HCT116 (cell line): ENCODE data around the gene PIGX. TPM values are rescaled to one million over a fixed set of nuclear protein-coding genes. Genes with fewer than 3 reads are reported as not detected.

Experiments
- ATAC-seq: fragments of 200-7000 bp; cut with Tn5 transposase; 2 replicates; pipeline ENCODE4 v1.9.1; 2020; ENCODE audit warnings: mild to moderate bottlenecking, moderate library complexity
- BruUV-seq: library from RNA; stranded (reverse); fragments of 400-500 nt; replicated peaks from 2 replicates; lab custom pipeline; 2021; lab: Mats Ljungman, UMichigan
- CTCF ChIA-PET: fragments of 300-600 bp; sonication (Branson Sonifier 250); formaldehyde crosslinking; loops from one replicate; lab custom pipeline; 2021; ENCODE audit warnings: antibody characterized with exemption; lab: Charles Lee
- POLR2A ChIA-PET: fragments of 300-600, 350-600 bp; sonication (Branson Sonifier 250); formaldehyde crosslinking; loops from one replicate; lab custom pipeline; 2021; ENCODE audit warnings: antibody characterized with exemption; lab: Charles Lee
- RAD21 ChIA-PET, 2 experiments: fragments of 300-600 bp; sonication (Branson Sonifier 250); formaldehyde crosslinking; loops; one replicate each; lab custom pipeline; 2023; ENCODE audit warnings: low total read pairs in 2 of 2; ENCODE audit not compliant: uncharacterized antibody in 2 of 2, unreplicated experiment in 2 of 2, low non-redundant PET in 1 of 2; lab: Charles Lee
- DNase-seq: peaks from one replicate; pipeline ENCODE4 v3.0.0-alpha.2; 2010; ENCODE audit warnings: low read depth, low spot score
- H2AFZ ChIP-seq: fragments of 200-600 bp; shearing (Covaris generic), sonication (generic); 2 replicates; pipeline ENCODE4 v1.6.1; 2017; ENCODE audit warnings: low read depth, mixed run types, mixed read lengths, antibody characterized with exemption, low read length; ENCODE audit not compliant: poor library complexity, severe bottlenecking
- H3K27ac ChIP-seq: 2 replicates; pipeline ENCODE4 v1.5.1; 2012; ENCODE audit warnings: low read depth, low read length
- H3K27me3 ChIP-seq: fragments of 200-600 bp; sonication (generic); 2 replicates; pipeline ENCODE4 v1.6.1; 2016; ENCODE audit warnings: mixed run types, low read length, mixed read lengths; ENCODE audit not compliant: insufficient read depth
- H3K36me3 ChIP-seq, 2 experiments: fragments of 200-500 bp in 1 of 2; fragments of 200-600 bp in 1 of 2; sonication (Bioruptor generic) in 1 of 2; sonication (generic) in 1 of 2; 2 replicates each; pipeline versions ENCODE4 v1.5.1 to v1.6.1; 2014 to 2016; ENCODE audit warnings: low read length in 2 of 2, inconsistent platforms in 1 of 2, mixed read lengths in 1 of 2, mixed run types in 1 of 2; ENCODE audit not compliant: insufficient read depth in 2 of 2, control insufficient read depth in 1 of 2
- H3K4me1 ChIP-seq, 2 experiments: fragments of 200-600 bp in 1 of 2; sonication (generic) in 1 of 2; 2 replicates each; pipeline versions ENCODE4 v1.5.1 to v1.6.1; 2012 to 2017; ENCODE audit warnings: low read length in 2 of 2, inconsistent platforms in 1 of 2, mild to moderate bottlenecking in 1 of 2, mixed read lengths in 1 of 2, mixed run types in 1 of 2, moderate library complexity in 1 of 2; ENCODE audit not compliant: insufficient read depth in 2 of 2, control insufficient read depth in 1 of 2
- H3K4me2 ChIP-seq: fragments of 200-600 bp; sonication (generic); 2 replicates; pipeline ENCODE4 v1.6.1; 2017; ENCODE audit warnings: mixed run types, low read length, mixed read lengths
- H3K4me3 ChIP-seq, 2 experiments: fragments of 200-600 bp in 1 of 2; sonication (generic) in 1 of 2; replicated peaks in 1 of 2; 2 replicates each; pipeline ENCODE4 v1.5.1; 2011 to 2016; ENCODE audit warnings: low read length in 2 of 2, control low read depth in 1 of 2, low read depth in 1 of 2, mild to moderate bottlenecking in 1 of 2, mixed read lengths in 1 of 2, mixed run types in 1 of 2
- H3K79me2 ChIP-seq: fragments of 200-600 bp; sonication (generic); 2 replicates; pipeline ENCODE4 v1.6.1; 2017; ENCODE audit warnings: mild to moderate bottlenecking, mixed run types, low read length, moderate library complexity, mixed read lengths; ENCODE audit not compliant: insufficient read depth
- H3K9ac ChIP-seq: fragments of 200-600 bp; sonication (generic); 2 replicates; pipeline ENCODE4 v1.6.1; 2016; ENCODE audit warnings: low read length, mixed read lengths
- H3K9me2 ChIP-seq: fragments of 200-600 bp; sonication (generic), shearing (Covaris generic); 2 replicates; pipeline ENCODE4 v1.6.1; 2017; ENCODE audit warnings: mixed run types, mild to moderate bottlenecking, moderate library complexity; ENCODE audit not compliant: insufficient read depth
- H3K9me3 ChIP-seq, 2 experiments: fragments of 200-500 bp in 1 of 2; fragments of 200-600 bp in 1 of 2; sonication (Bioruptor generic) in 1 of 2; sonication (generic) in 1 of 2; 2 replicates each; pipeline ENCODE4 v1.6.1; 2014 to 2017; ENCODE audit warnings: low read length in 2 of 2, mixed read lengths in 2 of 2, inconsistent platforms in 1 of 2, low read depth in 1 of 2, mild to moderate bottlenecking in 1 of 2, mixed run types in 1 of 2, moderate library complexity in 1 of 2; ENCODE audit not compliant: control insufficient read depth in 1 of 2, insufficient read depth in 1 of 2
- H4K20me1 ChIP-seq: fragments of 200-600 bp; sonication (generic), shearing (Covaris generic); 2 replicates; pipeline ENCODE4 v1.6.1; 2017; ENCODE audit warnings: mixed run types, mild to moderate bottlenecking, moderate library complexity; ENCODE audit not compliant: insufficient read depth
- CBX3 ChIP-seq: IDR thresholded peaks from 2 replicates; pipeline ENCODE4 v1.6.1; 2012; ENCODE audit warnings: low read depth
- CEBPB ChIP-seq: IDR thresholded peaks from 2 replicates; pipeline ENCODE4 v1.6.1; 2012; ENCODE audit warnings: low read depth
- CTCF ChIP-seq, 3 experiments: fragments of 200-600 bp in 1 of 3; sonication (generic) in 1 of 3; IDR thresholded peaks in 2 of 3; conservative IDR thresholded peaks in 1 of 3; 2 replicates each; pipeline ENCODE4 v1.5.1; 2012 to 2017; ENCODE audit warnings: low read depth in 2 of 3, low read length in 2 of 3, antibody characterized with exemption in 1 of 3, borderline replicate concordance in 1 of 3, control low read depth in 1 of 3, mild to moderate bottlenecking in 1 of 3, mixed read lengths in 1 of 3, mixed run types in 1 of 3, moderate library complexity in 1 of 3; ENCODE audit not compliant: insufficient read depth in 1 of 3
- EGR1 ChIP-seq: IDR thresholded peaks from 2 replicates; pipeline ENCODE4 v1.6.1; 2012; ENCODE audit warnings: low read depth
- ELF1 ChIP-seq: IDR thresholded peaks from 2 replicates; pipeline ENCODE4 v1.6.1; 2012; ENCODE audit warnings: low read depth, borderline replicate concordance
- EZH2 ChIP-seq: fragments of 200-600 bp; sonication (generic); IDR thresholded peaks from 2 replicates; pipeline ENCODE4 v1.6.1; 2017; ENCODE audit warnings: antibody characterized with exemption, mixed run types
- EZH2phosphoT487 ChIP-seq: fragments of 200-600 bp; IDR thresholded peaks from 2 replicates; pipeline ENCODE4 v1.6.1; 2018; ENCODE audit warnings: antibody characterized with exemption, borderline replicate concordance
- FOSL1 ChIP-seq: IDR thresholded peaks from 2 replicates; pipeline ENCODE4 v1.6.1; 2012; ENCODE audit warnings: low read depth
- JUND ChIP-seq: IDR thresholded peaks from 2 replicates; pipeline ENCODE4 v1.6.1; 2012
- POLR2A ChIP-seq: IDR thresholded peaks from 2 replicates; pipeline ENCODE4 v1.7.0; 2011; ENCODE audit warnings: borderline replicate concordance; ENCODE audit not compliant: insufficient read depth, insufficient read length; ENCODE audit errors: extremely low read depth
- POLR2AphosphoS5 ChIP-seq: IDR thresholded peaks from 2 replicates; pipeline ENCODE4 v1.6.1; 2011; ENCODE audit warnings: mild to moderate bottlenecking, low read depth, low read length, moderate library complexity
- RAD21 ChIP-seq: IDR thresholded peaks from 2 replicates; pipeline ENCODE4 v1.6.1; 2012; ENCODE audit warnings: low read depth, mild to moderate bottlenecking
- SIN3A ChIP-seq: IDR thresholded peaks from 2 replicates; pipeline ENCODE4 v1.6.1; 2012; ENCODE audit warnings: low read depth
- TCF7L2 ChIP-seq: IDR thresholded peaks from 2 replicates; pipeline ENCODE4 v1.7.0; 2011; ENCODE audit warnings: borderline replicate concordance, inconsistent platforms; ENCODE audit not compliant: insufficient read depth, insufficient read length; ENCODE audit errors: extremely low read depth
- ZNF274 ChIP-seq: fragments of 200-500 bp; sonication (Bioruptor generic); IDR thresholded peaks from 2 replicates; pipeline ENCODE4 v1.6.1; 2014; ENCODE audit warnings: mild to moderate bottlenecking, low read depth, low read length, inconsistent platforms
- intact Hi-C: fragments of 100-400 bp; cut with micrococcal nuclease; formaldehyde crosslinking; loops from 2 replicates; pipeline ENCODE4 v1.10.0; 2022
- total RNA-seq: library from RNA; stranded (reverse); gene quantifications from one replicate; pipeline ENCODE4 v1.2.1, GENCODE V29; 2021; ENCODE audit not compliant: unreplicated experiment
- TF ChIP-seq, protein P1 (sequence below): IDR thresholded peaks from 2 replicates; pipeline ENCODE4 v1.6.1; 2012; ENCODE audit warnings: low read depth
- TF ChIP-seq, protein P2 (sequence below): IDR thresholded peaks from 2 replicates; pipeline ENCODE4 v1.6.1; 2012

The PIGX gene
- total RNA-seq, 1 experiment from 2014 or later: 27.2 TPM

- Histone ChIP-seq H3K36me3 (no peaks in the 10 kb centered on the region), H3K27me3 (no peaks in the 10 kb centered on the region), H3K9ac (no peak overlapping the region), H3K4me3 (no peak overlapping the region), H3K4me1 (no peaks in the 10 kb centered on the region), H3K79me2 (no peaks in the 10 kb centered on the region), H4K20me1 (no peaks in the 10 kb centered on the region), H3K9me3 (no peaks in the 10 kb centered on the region), H2AFZ (no peak overlapping the region), H3K4me2 (no peak overlapping the region), H3K9me2 (no peaks in the 10 kb centered on the region), H3K27ac (no peak overlapping the region)
- no TSS peak for BruUV-seq
- RAD21 ChIA-PET: no interaction called here
- TF ChIP-seq RAD21: no peak
- no peak for TF ChIP-seq JUND
- no peak for TF ChIP-seq SIN3A
- TF ChIP-seq FOSL1: no peak
- no peak for TF ChIP-seq EZH2phosphoT487
- no peak for TF ChIP-seq CEBPB
- no peak for TF ChIP-seq POLR2A
- TF ChIP-seq, protein P1, sequence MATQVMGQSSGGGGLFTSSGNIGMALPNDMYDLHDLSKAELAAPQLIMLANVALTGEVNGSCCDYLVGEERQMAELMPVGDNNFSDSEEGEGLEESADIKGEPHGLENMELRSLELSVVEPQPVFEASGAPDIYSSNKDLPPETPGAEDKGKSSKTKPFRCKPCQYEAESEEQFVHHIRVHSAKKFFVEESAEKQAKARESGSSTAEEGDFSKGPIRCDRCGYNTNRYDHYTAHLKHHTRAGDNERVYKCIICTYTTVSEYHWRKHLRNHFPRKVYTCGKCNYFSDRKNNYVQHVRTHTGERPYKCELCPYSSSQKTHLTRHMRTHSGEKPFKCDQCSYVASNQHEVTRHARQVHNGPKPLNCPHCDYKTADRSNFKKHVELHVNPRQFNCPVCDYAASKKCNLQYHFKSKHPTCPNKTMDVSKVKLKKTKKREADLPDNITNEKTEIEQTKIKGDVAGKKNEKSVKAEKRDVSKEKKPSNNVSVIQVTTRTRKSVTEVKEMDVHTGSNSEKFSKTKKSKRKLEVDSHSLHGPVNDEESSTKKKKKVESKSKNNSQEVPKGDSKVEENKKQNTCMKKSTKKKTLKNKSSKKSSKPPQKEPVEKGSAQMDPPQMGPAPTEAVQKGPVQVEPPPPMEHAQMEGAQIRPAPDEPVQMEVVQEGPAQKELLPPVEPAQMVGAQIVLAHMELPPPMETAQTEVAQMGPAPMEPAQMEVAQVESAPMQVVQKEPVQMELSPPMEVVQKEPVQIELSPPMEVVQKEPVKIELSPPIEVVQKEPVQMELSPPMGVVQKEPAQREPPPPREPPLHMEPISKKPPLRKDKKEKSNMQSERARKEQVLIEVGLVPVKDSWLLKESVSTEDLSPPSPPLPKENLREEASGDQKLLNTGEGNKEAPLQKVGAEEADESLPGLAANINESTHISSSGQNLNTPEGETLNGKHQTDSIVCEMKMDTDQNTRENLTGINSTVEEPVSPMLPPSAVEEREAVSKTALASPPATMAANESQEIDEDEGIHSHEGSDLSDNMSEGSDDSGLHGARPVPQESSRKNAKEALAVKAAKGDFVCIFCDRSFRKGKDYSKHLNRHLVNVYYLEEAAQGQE: no peak
- TF ChIP-seq ZNF274: no peak
- no peak for TF ChIP-seq EZH2
- TF ChIP-seq EGR1: no peak
- TF ChIP-seq TCF7L2: no peak
- TF ChIP-seq CTCF (IDR thresholded peaks at IDR 0.05 in 2 of 3, conservative IDR thresholded peaks at IDR 0.05 in 1 of 3; ENCODE audit: borderline replicate concordance in 1 of 3, insufficient read depth in 1 of 3, low read depth in 2 of 3, low read length in 2 of 3): no peak
- TF ChIP-seq, protein P2, sequence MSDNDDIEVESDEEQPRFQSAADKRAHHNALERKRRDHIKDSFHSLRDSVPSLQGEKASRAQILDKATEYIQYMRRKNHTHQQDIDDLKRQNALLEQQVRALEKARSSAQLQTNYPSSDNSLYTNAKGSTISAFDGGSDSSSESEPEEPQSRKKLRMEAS: no peak
- no peak for TF ChIP-seq CBX3
- no peak for TF ChIP-seq POLR2AphosphoS5
- no peak for TF ChIP-seq ELF1
- ATAC-seq: no peak
- CTCF ChIA-PET: interaction anchor here (1.6 to 1.8 kb wide), 2 partner anchors 17 to 69 kb away, joined by 3 to 8 read pairs; no protein-coding TSS in a partner anchor
- no peak for DNase-seq
- intact Hi-C loops: no loop called here
- POLR2A ChIA-PET: no interaction called here
Observed at GRCh38 chr3:196677931-196678330, 34.2 kb upstream of the PIGX start.
